ENCODE measurements around the gene ECHDC3. TPM values are rescaled to one million over a fixed set of nuclear protein-coding genes. Genes with fewer than 3 reads are reported as not detected.
A peak's percentile ranks its signal among the peaks of the same experiment; 100 is the strongest.

Gene ECHDC3
- total and polyA plus RNA-seq, 2 of the 13 experiments (the other 11 are each of a cell fraction or from before 2014, with no cell fraction given) = not detected

DNA sequence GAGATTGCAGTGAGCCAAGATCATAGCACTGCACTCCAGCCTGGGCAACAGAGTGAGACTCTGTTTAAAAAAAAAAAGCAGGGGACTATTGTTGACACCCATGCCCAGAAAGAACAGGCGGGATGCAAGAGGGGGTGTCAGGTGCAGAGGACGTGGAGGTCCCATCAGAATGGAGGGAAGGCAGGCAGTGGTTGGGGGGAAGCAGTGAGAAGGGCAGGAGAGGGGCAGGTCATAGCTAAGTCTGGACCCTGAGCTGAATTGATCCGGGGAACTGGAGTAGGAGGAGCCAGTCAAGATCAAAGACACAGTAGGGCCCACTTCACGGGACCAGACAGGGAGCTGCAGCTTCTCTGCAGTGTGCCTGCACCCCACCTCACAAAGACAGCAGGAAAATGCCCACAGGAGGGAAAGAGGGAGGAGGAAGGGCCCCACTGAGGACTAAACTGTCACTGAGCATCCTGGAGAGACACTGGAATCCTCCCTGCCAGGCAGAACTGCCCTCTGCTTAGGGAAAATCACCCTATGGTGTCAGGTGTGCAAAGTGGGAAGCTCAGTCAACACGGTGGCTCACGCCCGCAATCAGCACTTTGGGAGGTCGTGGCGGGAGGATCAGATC, 27.3 kb upstream of the ECHDC3 start (continued):
- TF ChIP-seq RNF2 (conservative IDR thresholded peaks at IDR 0.05; ENCODE audit: low read depth) (no peak), TOE1 (CRISPR knock-in tag; IDR thresholded peaks at IDR 0.05) (no peak), ZNF577 (CRISPR knock-in tag; IDR thresholded peaks at IDR 0.05; ENCODE audit: borderline replicate concordance, low read depth) (no peak), ZNF792 (CRISPR knock-in tag; IDR thresholded peaks at IDR 0.05) (no peak), ISL2 (CRISPR knock-in tag; IDR thresholded peaks at IDR 0.05) (peak; percentile 53), ELF1 (CRISPR knock-in tag; IDR thresholded peaks at IDR 0.05) (no peak), MYNN (CRISPR knock-in tag; IDR thresholded peaks at IDR 0.05; ENCODE audit: low read depth) (no peak), ZBTB37 (CRISPR knock-in tag; IDR thresholded peaks at IDR 0.05) (no peak), REXO4 (CRISPR knock-in tag; IDR thresholded peaks at IDR 0.05; ENCODE audit: borderline replicate concordance) (no peak), ZNF564 (CRISPR knock-in tag; IDR thresholded peaks at IDR 0.05) (no peak), ZNF224 (CRISPR knock-in tag; IDR thresholded peaks at IDR 0.05) (no peak), ZNF335 (CRISPR knock-in tag; IDR thresholded peaks at IDR 0.05) (no peak), HNRNPLL (IDR thresholded peaks at IDR 0.05; ENCODE audit: low read depth, low read length, poor library complexity, severe bottlenecking) (no peak), ZNF354B (CRISPR knock-in tag; IDR thresholded peaks at IDR 0.05) (no peak), ZBTB2 (CRISPR knock-in tag; IDR thresholded peaks at IDR 0.05; ENCODE audit: low read depth) (no peak), ZNF430 (CRISPR knock-in tag; IDR thresholded peaks at IDR 0.05) (0 out of 2 replicates have a peak, but pooled peaks have one; percentile 54), ZNF883 (CRISPR knock-in tag; IDR thresholded peaks at IDR 0.05; ENCODE audit: not compliant biosample characterization) (no peak), IKZF1 (IDR thresholded peaks at IDR 0.05) (no peak)
- TF ChIP-seq, protein P1, sequence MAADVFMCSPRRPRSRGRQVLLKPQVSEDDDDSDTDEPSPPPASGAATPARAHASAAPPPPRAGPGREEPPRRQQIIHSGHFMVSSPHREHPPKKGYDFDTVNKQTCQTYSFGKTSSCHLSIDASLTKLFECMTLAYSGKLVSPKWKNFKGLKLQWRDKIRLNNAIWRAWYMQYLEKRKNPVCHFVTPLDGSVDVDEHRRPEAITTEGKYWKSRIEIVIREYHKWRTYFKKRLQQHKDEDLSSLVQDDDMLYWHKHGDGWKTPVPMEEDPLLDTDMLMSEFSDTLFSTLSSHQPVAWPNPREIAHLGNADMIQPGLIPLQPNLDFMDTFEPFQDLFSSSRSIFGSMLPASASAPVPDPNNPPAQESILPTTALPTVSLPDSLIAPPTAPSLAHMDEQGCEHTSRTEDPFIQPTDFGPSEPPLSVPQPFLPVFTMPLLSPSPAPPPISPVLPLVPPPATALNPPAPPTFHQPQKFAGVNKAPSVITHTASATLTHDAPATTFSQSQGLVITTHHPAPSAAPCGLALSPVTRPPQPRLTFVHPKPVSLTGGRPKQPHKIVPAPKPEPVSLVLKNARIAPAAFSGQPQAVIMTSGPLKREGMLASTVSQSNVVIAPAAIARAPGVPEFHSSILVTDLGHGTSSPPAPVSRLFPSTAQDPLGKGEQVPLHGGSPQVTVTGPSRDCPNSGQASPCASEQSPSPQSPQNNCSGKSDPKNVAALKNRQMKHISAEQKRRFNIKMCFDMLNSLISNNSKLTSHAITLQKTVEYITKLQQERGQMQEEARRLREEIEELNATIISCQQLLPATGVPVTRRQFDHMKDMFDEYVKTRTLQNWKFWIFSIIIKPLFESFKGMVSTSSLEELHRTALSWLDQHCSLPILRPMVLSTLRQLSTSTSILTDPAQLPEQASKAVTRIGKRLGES (CRISPR knock-in tag; IDR thresholded peaks at IDR 0.05; ENCODE audit: borderline replicate concordance) = no peak
- TF ChIP-seq, protein P2, sequence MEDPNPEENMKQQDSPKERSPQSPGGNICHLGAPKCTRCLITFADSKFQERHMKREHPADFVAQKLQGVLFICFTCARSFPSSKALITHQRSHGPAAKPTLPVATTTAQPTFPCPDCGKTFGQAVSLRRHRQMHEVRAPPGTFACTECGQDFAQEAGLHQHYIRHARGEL (CRISPR knock-in tag; IDR thresholded peaks at IDR 0.05) = no peak
- TF ChIP-seq, protein P3, sequence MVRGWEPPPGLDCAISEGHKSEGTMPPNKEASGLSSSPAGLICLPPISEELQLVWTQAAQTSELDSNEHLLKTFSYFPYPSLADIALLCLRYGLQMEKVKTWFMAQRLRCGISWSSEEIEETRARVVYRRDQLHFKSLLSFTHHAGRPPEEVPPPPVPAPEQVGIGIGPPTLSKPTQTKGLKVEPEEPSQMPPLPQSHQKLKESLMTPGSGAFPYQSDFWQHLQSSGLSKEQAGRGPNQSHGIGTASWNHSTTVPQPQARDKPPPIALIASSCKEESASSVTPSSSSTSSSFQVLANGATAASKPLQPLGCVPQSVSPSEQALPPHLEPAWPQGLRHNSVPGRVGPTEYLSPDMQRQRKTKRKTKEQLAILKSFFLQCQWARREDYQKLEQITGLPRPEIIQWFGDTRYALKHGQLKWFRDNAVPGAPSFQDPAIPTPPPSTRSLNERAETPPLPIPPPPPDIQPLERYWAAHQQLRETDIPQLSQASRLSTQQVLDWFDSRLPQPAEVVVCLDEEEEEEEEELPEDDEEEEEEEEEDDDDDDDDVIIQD (CRISPR knock-in tag; IDR thresholded peaks at IDR 0.05; ENCODE audit: low read depth) = no peak

All from HepG2 (cell line).